Measurements from ENCODE around the gene IL6. TPM values are rescaled to one million over a fixed set of nuclear protein-coding genes. Genes with fewer than 3 reads are reported as not detected.

Gene IL6
- total and polyA plus RNA-seq, 2 of the 8 experiments (the other 6 are each of a cell fraction or from before 2014, with no cell fraction given): 0.12 to 0.41 TPM

- Histone ChIP-seq H2AK5ac (ENCODE audit: low read depth, low read length) (no peak overlapping the region), H3K23me2 (ENCODE audit: low read depth, low read length) (no peaks in the 10 kb centered on the region), H3K27ac (ENCODE audit: low read depth, low read length) (no peak overlapping the region), H2AFZ (ENCODE audit: low read length) (no peak overlapping the region), H3K23ac (ENCODE audit: insufficient read length) (no peak overlapping the region), H3K9me3 (ENCODE audit: insufficient read depth in 2 of 2, low read depth in 1 of 2, low read length in 1 of 2) (no peaks in the 10 kb centered on the region), H3K79me2 (ENCODE audit: control insufficient read depth in 1 of 2, insufficient read depth in 2 of 2, low read length in 2 of 2) (no peaks in the 10 kb centered on the region), H3K4me2 (ENCODE audit: insufficient read depth in 1 of 2, low read depth in 2 of 2, low read length in 2 of 2) (no peak overlapping the region), H4K8ac (ENCODE audit: extremely low read depth, insufficient read depth, low read length) (no peak overlapping the region), H3K4me1 (replicated peaks in 1 of 4; ENCODE audit: control insufficient read depth in 3 of 4, insufficient read depth in 4 of 4, low read length in 3 of 4) (peaks cover 4 to 9% (median 5%) of the 10 kb centered on the region in 4 experiments; a peak in 6 of 7 replicates), H2BK12ac (ENCODE audit: low read depth, low read length) (no peak overlapping the region), H2BK5ac (ENCODE audit: low read depth, low read length) (no peak overlapping the region), H3K36me3 (ENCODE audit: control insufficient read depth in 2 of 4, insufficient read depth in 4 of 4, low read length in 3 of 4) (no peaks in the 10 kb centered on the region), H4K5ac (ENCODE audit: insufficient read length, low read depth, low read length) (no peak overlapping the region), H2BK120ac (replicated peaks; ENCODE audit: low read depth, low read length) (no peak overlapping the region), H3K9ac (replicated peaks in 1 of 4; ENCODE audit: extremely low read depth in 1 of 4, low read depth in 3 of 4, low read length in 3 of 4) (no peak overlapping the region), H2BK20ac (ENCODE audit: low read length) (no peak overlapping the region), H3K4ac (replicated peaks; ENCODE audit: insufficient read length, low read depth, low read length) (no peak overlapping the region), H3K56ac (replicated peaks; ENCODE audit: insufficient read length, low read depth, low read length) (no peak overlapping the region), H3K14ac (ENCODE audit: insufficient read length) (no peak overlapping the region), H4K91ac (replicated peaks; ENCODE audit: insufficient read length, low read length) (no peak overlapping the region), H3K4me3 (ENCODE audit: extremely low read depth in 1 of 4, insufficient read depth in 2 of 4, low read depth in 3 of 4, low read length in 4 of 4) (no peak overlapping the region), H3K27me3 (replicated peaks in 1 of 4; ENCODE audit: control insufficient read depth in 3 of 4, extremely low read depth in 1 of 4, insufficient read depth in 3 of 4, low read length in 3 of 4) (no peaks in the 10 kb centered on the region), H3K79me1 (ENCODE audit: low read depth, low read length) (no peaks in the 10 kb centered on the region), H4K20me1 (replicated peaks in 1 of 2; ENCODE audit: control insufficient read depth in 1 of 2, insufficient read depth in 2 of 2, low read length in 2 of 2) (no peaks in the 10 kb centered on the region), H2BK15ac (ENCODE audit: low read length) (no peak overlapping the region), H3K18ac (ENCODE audit: extremely low read depth, low read length) (no peak overlapping the region)
- FAIRE-seq (no peak), DNase-seq (ENCODE audit: low read depth in 1 of 2, low spot score in 2 of 2) (no peak)
- POLR2A ChIA-PET (ENCODE audit: partially characterized antibody): no interaction called here
- CTCF ChIA-PET (ENCODE audit: partially characterized antibody): interaction anchor here (0.8 to 1.8 kb wide), 7 partner anchors 10 to 153 kb away, joined by 3 to 12 read pairs (median 5); no protein-coding TSS in a partner anchor
- WGBS, 2 experiments (ENCODE audit: extremely low coverage in 1 of 2, insufficient coverage in 1 of 2, insufficient read length in 1 of 2, insufficient replicate concordance in 2 of 2, low coverage in 1 of 2, low lambda C conversion rate in 2 of 2, missing lambda C conversion rate in 1 of 2): 85% methylated on average over 1 of the region's 1 CpG; no CpG with 5 or more reads in 1 of the 2 experiments
- TF ChIP-seq POLR2A (IDR thresholded peaks at IDR 0.05; ENCODE audit: control extremely low read depth in 1 of 2, low read depth in 2 of 2, low read length in 2 of 2) (no peak), BCL11A (IDR thresholded peaks at IDR 0.05; ENCODE audit: low read depth in 2 of 2, low read length in 2 of 2) (no peak), CHD1 (IDR thresholded peaks at IDR 0.05; ENCODE audit: low read depth, low read length) (no peak), PHF8 (conservative IDR thresholded peaks at IDR 0.05; ENCODE audit: low read depth, low read length) (no peak)
Measured at GRCh38 chr7:22713463-22713862, 13.5 kb upstream of the IL6 start.
